SHP77 (cell line): Measurements from ENCODE around the gene CS.
"Not testable (repeated sequence)": the region's sequence is repeated elsewhere in the genome, so short reads cannot be mapped to it uniquely, and the experiment has no call there.

Experiments used
- DNase-seq, 2 experiments: peaks; one replicate each; lab custom pipeline; 2025; lab: John Stamatoyannopoulos, UW

CS gene

DNA sequence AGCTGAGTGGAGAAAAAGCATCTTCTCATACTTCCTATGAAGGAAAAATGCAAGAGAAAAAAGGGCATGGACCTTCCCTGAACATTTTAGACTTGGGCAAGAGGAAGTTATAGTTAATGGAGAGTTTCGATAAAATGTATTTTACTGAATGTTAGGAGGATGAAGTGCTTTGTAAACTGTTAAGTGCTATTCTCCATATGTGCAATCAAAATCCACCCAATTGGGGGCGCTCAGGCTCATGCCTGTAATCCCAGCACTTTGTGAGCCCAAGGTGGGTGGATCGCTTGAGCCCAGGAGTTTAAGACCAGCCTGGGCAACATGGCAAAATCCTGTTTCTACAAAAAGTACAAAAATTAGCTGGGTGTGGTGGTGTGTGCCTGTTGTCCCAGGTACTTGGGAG lies 17.5 kb upstream of the CS start:
- no peak for DNase-seq

DNA sequence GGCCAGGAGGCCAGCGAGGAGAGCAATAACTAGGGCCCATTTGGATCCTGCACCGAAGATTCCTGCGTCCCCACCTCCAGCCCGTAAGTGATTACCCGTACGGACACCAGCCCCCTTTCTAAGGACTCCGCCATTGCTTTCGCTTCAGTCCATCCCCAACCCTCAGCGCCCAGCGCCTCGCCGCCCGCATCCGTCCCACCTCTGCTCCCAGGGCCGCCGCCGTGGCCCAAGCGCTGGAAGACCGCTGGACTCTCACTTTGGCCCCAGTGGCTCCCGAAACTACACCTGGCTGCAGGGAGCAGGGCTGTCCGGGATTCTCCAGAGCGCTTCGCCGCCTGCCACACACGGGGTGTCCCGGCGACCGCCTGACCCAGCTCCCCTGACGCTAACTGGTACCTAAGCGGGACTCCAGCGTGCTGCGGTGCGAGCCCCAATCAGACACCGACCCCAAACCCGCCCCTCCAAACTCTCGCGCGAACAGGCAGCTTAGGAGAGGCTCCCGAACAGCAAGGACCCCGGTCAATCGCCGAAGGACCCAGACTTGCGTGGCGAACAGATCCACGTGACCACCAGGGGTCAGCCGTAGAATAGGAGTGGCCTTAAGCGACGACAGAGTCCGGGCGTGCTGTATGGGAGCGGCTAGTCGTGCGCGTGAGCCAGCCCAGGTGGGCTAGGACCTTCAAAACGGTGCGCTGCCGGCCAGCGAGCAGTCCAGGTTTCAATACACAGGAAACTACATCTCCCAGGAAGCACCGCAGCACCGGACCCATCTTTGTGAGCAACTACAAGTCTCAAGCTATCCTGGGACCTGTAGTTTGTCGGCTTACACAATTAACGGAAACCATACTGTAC lies 15.7 kb upstream of the CS start, which contains the start of gene CNPY2:
Gene CNPY2 (minus strand): TSS at position 367 of the 852 bp plus-strand sequence. CDS start 771 bp downstream, outside the sequence.
- peak; percentile 98 for DNase-seq

DNA sequence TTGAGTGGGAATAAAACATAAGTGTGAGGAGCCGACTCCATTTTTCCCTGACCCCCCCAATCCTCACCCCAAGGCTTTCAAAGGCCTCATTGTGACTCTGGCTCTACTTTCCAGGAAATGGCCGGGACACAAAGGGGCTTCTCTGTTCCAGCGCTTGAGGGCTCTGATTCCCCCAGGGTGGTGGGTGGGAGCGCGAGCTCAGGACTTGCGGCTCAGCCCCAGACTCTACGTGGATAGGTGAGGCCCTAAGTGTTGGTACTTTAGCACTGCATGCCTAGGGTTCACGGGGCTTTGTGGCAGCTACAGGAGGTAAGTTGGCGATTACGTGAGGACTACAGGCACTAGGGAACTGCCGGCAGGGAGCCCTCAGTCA lies 15.1 kb upstream of the CS start:
- DNase-seq, result no peak

DNA sequence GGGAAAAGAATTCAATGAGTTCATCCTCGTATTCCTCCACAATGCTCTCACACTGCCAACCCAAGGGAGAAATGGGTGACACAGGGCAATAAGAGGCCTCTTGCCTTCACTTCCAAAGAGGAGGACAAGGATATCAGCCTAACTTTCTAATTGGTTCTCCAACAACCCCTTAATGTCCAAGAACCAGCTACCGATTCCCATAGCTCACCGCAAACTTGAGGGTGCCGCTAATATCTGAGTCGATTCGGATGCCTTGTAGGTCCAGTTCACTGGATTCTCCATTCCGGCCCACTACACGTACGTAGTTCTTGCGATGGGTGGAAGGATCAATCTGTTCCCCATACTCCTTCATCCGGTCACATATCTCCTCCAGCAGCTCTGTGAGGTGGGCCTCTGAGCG lies 10.9 kb upstream of the CS start:
- no peak for DNase-seq

DNA sequence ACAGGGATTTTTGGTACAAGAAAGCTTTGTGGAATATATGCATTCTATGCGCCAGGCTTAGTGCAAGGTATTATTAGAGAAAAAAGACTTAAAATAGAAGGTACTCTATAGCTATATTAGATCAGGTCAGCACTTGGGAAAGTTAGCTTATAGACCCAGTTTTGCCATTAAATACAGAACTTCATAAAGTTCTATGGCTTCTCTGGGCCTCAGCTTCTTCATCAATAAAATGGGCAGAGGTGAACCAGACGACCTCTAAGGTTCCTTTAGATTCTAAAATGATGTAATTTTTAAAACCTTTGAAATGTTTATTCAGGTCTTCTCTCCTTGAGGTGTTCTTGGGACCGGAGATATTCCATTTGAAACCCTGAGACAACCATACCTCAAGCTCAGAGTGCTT lies 8.6 kb upstream of the CS start:
- no peak for DNase-seq

DNA sequence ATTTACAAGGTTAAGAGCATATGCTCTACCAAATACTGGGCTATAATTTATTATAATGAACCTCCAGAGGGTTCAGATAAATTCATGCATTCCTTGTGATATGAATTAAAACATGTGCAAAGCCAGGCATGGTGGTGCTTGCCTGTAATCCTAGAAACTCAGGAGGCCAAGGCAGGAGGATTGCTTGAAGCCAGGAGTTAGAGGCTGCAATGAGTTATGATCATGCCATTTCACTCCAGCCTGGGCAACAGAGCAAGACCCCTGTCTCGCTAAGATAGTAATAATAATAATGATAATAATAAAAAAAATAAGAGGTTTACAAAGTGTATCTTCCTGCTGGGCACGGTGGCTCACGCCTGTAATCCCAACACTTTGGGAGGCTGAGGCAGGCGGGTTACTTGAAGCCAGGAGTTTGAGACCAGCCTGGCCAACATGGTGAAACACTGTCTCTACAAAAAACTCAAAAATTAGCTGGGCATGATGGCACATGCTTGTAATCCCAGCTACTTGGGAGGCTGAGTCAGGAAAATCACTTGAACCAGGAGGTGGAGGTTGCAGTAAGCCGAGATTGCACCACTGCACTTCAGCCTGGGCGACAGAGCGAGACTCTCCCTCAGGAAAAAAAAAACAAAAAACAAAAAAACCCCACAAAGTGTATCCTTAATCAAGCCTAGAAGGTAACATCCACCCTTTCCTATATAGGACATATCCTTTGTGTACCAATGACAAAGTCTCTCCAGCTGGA lies 7.3 kb upstream of the CS start:
- no peak for DNase-seq

DNA sequence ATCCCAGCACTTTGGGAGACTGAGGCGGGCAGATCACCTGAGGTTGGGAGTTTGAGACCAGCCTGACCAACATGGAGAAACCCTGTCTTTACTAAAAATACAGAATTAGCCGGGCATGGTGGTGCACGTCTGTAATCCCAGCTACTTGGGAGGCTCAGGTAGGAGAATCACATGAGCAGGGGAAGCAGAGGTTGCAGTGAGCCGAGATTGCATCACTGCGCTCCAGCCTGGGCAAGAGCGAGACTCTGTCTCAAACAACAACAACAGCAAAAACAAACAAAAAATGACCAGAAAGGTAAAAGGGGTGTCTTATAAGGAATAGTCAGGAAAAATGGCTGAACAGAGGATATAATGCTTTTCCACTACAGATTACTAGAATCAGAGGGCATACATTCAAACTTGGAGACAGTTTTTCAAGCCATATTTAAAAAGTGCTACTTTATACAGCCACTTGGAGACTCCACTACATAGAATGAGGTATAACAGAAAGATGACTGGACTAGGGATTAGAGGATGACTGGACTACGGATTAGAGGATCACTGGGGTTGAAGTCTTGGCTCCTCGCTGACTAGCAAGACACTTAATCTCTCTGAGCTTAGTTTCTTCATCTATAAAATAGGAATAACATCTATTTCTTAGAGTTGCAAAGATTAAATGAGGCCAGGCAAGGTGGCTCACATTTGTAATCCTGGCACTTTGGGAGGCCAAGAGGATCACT lies 4.9 kb upstream of the CS start:
- no peak for DNase-seq

DNA sequence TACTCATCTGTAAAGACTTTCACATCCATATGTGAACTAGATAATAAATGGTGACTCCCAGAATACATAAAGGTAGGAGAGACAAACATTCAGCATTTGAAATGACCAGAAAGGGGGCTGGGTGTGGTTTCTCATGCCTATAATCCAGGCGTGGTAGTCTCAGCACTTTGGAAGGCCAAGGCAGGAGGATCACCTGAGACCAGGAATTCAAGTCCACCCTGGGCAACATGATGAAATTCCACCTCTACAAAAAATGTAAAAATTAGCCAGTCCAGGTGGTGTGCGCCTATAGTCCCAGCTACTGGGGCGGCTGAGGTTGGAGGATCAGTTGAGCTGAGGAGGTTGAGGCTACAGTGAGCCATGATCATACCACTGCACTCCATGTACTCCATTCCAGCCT lies 4.1 kb upstream of the CS start:
- DNase-seq, result no peak

DNA sequence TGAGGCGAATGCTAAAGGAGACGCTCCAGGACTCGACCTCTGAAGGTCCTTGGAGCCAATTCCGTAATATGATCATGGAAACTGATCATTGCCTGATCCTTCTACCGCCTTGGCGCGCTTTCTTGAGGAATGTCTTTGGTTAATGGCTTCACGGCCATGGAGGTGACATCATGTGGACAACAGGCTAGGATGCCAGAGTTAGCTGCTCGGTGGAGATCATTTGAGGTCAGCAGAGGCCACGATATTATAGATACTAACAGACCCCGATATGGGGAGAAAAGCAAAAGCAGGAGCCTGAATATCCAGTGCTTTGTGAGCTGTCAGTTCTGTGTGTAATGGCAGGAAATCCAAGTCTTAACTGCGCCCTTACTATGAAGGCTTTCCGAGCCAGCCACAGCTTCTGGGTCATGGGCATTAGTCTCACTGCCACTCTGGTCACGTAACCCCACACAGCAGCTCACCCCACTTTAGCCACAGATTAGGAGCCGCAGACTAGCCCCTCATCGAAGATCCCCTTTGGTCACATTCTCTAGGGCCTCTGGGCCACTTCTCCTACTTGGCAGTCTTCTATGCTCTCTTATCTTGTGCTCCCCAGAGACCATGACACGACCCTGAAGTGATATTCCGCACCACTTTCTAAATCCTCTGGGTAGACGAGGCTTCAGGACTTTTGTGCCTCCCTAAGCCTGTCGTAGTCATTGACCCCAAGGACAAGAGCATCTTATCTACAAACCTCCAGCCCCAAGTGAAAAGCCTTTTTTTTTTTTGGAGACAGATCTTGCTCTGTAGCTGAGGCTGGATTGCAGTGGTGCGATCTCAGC lies 724 bp upstream of the CS start:
- DNase-seq, result peak in 1 of 2 experiments; percentile 71

DNA sequence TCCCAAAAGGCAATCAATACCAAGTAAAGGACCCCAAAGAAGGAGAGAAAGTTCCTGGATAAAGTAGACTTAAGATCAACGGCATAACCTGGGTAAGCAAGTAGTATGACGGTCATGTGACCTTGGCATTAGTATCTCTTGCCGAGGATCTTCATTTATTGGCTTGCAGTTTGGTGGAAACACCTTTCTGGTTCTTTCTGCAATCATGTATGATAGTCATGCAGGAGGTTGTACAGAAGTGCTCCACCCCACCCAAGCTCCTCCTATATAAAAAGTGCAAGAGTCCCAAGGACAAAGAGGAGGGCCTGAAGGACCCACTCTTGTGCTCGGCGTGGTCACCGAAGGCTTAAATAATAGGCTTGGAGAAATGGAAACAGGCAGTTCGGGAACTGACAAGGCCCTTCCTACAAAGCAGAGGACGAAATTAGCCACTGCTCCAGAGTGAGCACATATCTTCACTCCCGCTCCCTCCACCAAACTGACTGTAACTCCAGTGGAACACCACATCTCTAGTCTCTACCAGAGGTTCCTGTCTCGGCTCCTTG lies 750 bp downstream of the CS start:
- no peak for DNase-seq

DNA sequence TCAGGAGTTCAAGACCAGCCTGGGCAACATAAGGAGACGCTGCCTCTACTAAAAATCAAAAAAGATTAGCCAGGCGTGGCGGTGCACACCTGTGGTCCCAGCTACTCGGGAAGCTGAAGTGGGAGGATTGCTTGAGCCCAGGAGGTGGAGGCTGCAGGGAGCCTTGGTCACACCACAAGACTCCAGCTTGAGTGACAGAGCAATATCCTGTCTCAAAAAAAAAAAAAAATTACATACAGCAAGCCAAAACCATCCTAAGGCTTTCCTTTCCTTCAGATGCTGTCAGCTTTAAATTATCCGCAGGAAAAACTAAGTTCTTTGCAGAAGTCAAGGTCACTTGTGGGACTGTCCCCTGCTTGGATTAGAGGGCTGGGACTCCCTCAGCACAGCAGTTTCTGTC lies 1.3 kb downstream of the CS start:
- no peak for DNase-seq

DNA sequence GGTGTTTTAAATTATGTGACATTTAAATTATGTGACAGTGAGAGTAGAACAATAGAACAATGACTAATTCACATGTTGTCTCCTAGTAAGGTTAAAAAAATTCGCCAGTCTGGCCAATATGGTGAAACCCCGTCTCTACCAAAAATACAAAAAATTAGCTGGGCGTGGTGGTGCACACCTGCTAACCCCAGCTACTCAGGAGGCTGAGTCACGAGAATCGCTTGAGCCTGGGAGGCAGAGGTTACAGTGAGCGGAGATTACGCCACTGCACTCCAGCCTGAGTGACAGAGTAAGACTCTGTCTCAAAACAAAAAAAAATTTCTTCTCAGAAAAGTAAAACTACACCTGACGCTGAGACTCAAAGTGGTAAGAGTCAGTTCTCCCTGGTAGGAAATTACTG lies 2.7 kb downstream of the CS start:
- DNase-seq, result no peak

DNA sequence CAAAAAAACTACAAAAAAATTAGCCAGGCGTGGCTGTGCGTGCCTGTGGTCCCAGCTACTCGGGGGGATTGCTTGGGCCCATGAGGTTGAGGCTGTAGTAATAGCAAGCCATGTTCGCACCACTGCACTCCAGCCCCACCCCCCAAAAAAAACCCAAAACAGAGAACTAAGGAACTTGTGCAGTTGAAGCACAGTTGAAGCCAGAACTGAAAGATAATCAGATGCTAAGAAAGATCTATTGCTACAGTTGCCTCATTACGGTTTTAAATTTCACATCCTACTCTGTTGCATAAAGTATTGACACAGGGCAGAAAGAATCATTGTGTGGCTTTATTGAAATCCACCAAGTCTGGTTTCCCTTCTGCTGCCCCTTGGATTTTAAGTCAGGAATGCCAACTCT lies 3.8 kb downstream of the CS start:
- DNase-seq, result no peak

DNA sequence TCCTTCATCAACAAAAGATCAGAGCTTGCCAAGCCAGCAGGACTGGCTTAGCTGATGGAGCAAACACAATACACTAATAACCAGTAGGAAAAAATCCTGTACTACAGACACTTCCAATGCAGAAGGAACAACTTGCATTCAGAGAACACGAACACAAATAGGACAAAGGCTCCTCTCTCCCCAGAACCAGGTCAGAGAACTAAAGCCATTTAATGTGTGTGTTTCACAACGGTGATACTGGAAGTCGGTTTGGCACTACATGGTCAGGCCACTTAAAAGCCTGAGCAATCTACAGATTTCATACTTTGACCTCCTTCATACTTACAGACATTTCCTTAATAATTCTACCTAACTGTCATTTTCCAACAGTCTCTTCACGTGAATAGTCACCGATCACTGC lies 6.3 kb downstream of the CS start:
- no peak for DNase-seq

DNA sequence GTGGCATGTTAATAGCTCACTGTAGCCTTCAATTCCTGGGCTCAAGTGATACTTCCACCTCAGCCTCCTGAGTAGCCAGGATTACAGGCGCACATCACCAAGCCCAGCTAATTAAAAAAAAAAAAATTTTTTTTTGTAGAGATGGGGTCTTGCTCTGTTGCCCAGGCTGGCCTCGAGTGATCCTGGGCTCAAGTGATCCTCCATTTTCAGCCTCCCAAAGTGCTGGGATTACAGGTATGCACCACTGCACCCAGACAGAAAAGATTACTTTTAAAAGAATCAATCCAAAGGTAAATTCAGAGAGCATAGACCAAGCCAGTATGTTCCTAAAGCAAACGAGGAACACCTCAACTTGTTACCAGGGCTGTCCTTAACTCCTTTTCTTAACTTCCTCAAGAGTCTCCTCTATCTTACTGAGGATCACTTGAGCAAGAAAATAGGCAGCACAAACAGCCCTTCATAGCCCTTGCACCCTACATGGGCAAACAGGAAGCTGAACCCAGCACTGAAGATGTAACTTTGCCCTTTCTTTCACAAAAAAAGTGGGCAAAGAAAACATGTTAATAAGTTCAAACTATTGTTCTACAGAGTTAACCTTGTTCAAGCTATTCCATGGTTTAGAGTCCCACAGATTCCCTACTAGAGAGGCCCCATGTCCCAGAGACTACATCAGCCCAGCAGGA lies 11.3 kb downstream of the CS start:
- no peak for DNase-seq

DNA sequence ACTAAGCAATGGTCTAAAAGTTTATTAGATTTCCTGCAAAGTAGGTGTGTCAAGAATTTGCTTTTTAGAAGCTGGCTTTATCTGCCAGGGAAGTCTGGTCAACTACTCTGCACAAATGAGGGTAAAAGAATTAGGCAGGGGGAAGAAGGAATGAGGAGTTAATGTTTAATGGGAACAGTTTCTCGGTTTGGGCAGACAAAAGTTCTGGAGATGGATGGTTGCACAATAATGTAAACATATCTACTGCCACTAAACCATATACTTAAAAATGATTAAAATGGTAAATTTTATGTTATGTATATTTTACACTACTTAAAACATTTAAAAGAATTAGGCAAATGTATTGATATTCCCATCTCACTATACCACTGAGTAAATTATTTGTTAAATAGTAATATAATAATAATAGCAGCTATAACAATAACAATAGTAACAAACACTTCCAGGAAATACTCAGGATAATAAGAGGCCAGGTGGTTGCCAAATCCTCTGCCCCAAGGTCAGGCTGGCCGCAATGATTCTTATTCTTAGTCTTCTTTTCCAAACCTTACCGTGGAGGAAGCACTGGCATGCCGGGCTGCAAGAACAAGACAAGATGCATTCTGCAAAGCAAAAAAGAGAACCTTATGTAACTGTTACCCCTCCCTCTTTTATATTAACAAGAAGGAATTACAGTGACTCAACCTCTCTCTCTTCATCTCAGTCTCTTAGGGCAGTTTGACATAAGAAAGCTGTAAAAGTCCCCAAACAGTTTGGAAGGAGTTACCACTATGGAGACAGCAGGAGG lies 13.9 kb downstream of the CS start:
- DNase-seq, result no peak

DNA sequence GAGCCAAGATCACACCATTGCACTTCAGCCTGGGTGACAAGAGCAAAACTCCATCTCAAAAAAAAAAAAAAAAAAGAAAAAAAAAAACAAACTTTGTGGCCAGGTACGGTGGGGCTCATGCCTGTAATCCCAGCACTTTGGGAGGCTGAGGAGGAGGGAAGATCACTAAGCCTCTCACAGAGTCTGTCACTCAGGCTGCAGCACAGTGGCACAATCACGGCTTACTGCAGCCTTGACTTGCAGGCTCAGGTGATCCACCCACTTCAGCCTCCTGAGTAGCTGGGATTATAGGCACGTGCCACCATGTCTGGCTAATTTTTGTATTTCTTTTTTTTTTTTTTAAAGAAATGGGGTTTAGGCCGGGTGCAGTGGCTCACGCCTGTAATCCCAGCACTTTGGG lies 15.9 kb downstream of the CS start:
- DNase-seq, result not testable (repeated sequence)

DNA sequence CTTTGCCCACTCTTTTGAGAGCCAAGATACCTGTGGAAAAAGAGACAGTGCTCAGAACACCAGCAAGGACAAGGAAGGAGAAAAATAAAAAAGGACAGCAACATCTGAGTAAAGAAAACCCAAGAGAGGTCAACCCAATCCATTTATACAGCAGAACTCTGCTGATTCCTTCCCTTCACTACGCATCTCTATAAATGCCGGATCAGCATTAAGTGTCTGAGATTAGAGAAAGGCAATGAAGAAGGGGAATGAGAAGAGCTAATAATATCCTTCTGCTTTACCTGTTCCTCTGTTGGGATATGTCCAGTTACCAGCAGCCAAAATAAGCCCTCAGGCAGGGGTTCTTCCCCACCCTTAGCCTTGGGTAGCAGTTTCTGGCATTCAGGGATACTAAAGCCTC lies 17.6 kb downstream of the CS start:
- no peak for DNase-seq

DNA sequence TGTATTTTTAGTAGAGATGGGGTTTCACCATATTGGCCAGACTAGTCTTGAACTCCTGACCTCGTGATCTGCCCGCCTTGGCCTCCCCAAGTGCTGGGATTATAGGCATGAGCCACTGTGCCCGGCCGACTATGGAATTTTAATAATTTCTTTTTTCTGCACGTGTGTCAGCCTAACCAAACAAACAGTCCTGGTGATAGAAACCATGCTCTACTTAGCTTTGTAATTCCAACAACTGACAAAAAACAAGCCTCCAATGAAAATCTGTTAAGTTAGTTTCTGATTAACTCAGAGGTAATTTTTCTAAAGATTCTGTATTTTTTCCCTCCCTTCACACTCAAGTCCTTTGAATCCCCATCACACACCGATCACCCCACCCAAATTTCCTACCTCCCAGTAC lies 18.1 kb downstream of the CS start:
- DNase-seq, result no peak

DNA sequence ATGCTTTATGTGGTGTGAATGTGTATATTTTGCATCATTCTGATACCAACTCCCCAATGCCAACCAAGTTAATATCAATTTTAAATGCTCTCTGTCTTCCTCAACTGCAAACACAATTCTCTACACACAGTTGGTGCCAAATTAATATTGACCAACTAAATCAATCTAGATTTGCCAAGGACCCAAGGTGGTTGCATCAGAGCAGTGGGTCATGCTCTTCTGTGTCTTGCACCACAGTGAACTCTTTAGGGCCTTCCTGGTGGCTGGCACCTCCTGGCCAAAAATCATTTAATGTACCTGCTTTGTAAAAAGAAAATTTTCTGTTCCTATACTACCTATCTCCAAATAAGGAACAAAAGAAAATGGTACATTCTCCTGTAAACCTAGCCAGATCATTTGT lies 19.3 kb downstream of the CS start:
- no peak for DNase-seq
